Esophagus muscularis mucosa (tissue), 4 donors: ENCODE results near the gene UGT1A6. TPM values are rescaled to one million over a fixed set of nuclear protein-coding genes. Genes with fewer than 3 reads are reported as not detected.

Experiments used
- DNase-seq: peaks from one replicate; pipeline ENCODE4 v3.0.0-alpha.2; 2017; ENCODE audit errors: extremely low spot score
- H3K27ac ChIP-seq, 4 donors: fragments of 200-600 bp; sonication (generic); replicated peaks in 1 of 4; 1 replicate in 3 of 4; 2 replicates in 1 of 4; pipeline ENCODE4 v1.5.1; 2016 to 2019; ENCODE audit warnings: mild to moderate bottlenecking in 1 of 4
- H3K27me3 ChIP-seq, 4 donors: fragments of 200-600 bp; sonication (generic); one replicate each; pipeline versions ENCODE4 v1.5.1 to v1.6.0; 2016 to 2019
- H3K36me3 ChIP-seq, 4 donors: fragments of 200-600 bp; sonication (generic); one replicate each; pipeline ENCODE4 v1.5.1; 2016 to 2019
- H3K4me1 ChIP-seq, 4 donors: fragments of 200-600 bp; sonication (generic); one replicate each; pipeline ENCODE4 v1.5.1; 2016 to 2019
- H3K4me3 ChIP-seq, 4 donors: fragments of 200-600 bp; sonication (generic); 1 replicate in 2 of 4; 2 replicates in 2 of 4; pipeline ENCODE4 v1.5.1; 2016 to 2019; ENCODE audit warnings: mild to moderate bottlenecking in 4 of 4, moderate library complexity in 1 of 4
- H3K9me3 ChIP-seq, 4 donors: fragments of 200-600 bp; sonication (generic); 1 replicate in 3 of 4; 2 replicates in 1 of 4; pipeline ENCODE4 v1.5.1; 2016 to 2019
- CTCF ChIP-seq, 3 experiments: fragments of 200-600 bp in 2 of 3; fragments of 450-650 bp in 1 of 3; sonication (generic) in 2 of 3; IDR thresholded peaks; one replicate each; pipeline ENCODE4 v1.5.1; 2017 to 2019; ENCODE audit warnings: antibody characterized with exemption in 3 of 3, mild to moderate bottlenecking in 2 of 3, moderate library complexity in 1 of 3
- EP300 ChIP-seq: sonication (generic); formaldehyde crosslinking; IDR thresholded peaks from one replicate; pipeline ENCODE4 v1.6.1; 2017; ENCODE audit warnings: antibody characterized with exemption
- POLR2A ChIP-seq: fragments of 450-650 bp; IDR thresholded peaks from one replicate; pipeline ENCODE4 v1.6.1; 2017; ENCODE audit warnings: antibody characterized with exemption, moderate library complexity, mild to moderate bottlenecking, low read depth
- WGBS: methylation state at CpG from one replicate; pipeline ENCODE4 v1.1.5; 2018; 5-methylcytosine and 5-hydroxymethylcytosine counted together
- intact Hi-C: fragments of 100-400 bp; cut with DNase I; formaldehyde crosslinking; loops from one replicate; pipeline ENCODE4 v1.15.1; 2023
- total RNA-seq, 4 donors: library from RNA; depleted of rRNA; stranded (reverse); fragments of >200 nt; gene quantifications; one replicate each; pipeline versions ENCODE4 v1.1.0 to v1.2.1, GENCODE V29; 2016

Gene UGT1A6
- total RNA-seq, 4 donors from 2014 or later, result not detected

DNA sequence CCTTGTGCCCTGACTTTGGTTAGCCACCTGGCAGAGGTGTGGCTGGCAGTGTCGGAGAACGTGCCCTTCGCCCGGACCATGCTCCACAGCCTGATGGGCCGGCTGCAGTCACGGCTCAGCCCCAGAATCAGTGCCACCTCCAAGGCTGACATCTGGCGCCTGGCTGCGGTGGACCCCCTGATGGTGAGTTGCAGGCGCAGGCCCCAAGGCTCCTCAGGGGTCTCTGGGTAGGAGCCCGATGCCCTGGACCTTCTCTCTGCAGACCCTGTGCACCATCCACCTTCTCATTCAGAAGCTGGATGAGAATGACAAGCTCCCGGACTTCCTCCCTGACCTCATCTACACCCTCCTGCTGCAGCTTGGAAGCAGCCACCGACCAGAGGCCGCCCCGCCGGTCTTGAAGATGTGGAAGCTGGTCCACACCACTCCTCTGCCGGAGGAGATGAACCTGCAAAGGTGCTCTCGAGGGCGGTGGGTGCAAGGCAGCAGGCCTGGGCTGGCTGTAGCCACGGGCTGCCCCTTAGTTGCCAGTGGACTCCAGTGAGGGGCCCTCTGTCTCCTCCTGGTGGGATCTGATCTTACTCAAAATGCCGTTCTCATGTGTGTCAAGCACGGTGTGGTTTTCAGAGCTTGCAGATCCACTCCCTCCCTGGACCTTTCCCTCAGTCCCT lies 129.5 kb downstream of the UGT1A6 start:
- Histone ChIP-seq H3K4me3 (no peak overlapping the region), H3K4me1 (no peaks in the 10 kb centered on the region), H3K27me3 (peaks cover 0 to 5% (median 0%) of the 10 kb centered on the region in 4 donors), H3K36me3 (no peaks in the 10 kb centered on the region), H3K27ac (no peak overlapping the region), H3K9me3 (no peaks in the 10 kb centered on the region)
- 85% methylated on average over 14 of the region's 21 CpGs for WGBS
- no peak for TF ChIP-seq CTCF (IDR thresholded peaks at IDR 0.05)
- no peak for TF ChIP-seq EP300
- TF ChIP-seq POLR2A, result no peak
- no peak for DNase-seq
- intact Hi-C loops, result no loop called here

Other genes starting within 250 kb of the UGT1A6 start
- gene USP40, start 126.1 kb upstream of the UGT1A6 start, total RNA-seq, result 10 to 100 TPM; 12.3 to 23.3 (median 20.1) TPM
- gene UGT1A8, start 75.3 kb upstream of the UGT1A6 start, total RNA-seq, result not detected
- not detected for gene UGT1A10, start 56.4 kb upstream of the UGT1A6 start, total RNA-seq
- not detected for gene UGT1A9, start 21.0 kb upstream of the UGT1A6 start, total RNA-seq
- gene UGT1A7, start 11.0 kb upstream of the UGT1A6 start, total RNA-seq, result under 1 TPM in 1 of 4 donors, not detected in 3; 0.42 TPM
- not detected for gene UGT1A5, start 20.0 kb downstream of the UGT1A6 start, total RNA-seq
- not detected for gene UGT1A4, start 25.8 kb downstream of the UGT1A6 start, total RNA-seq
- gene UGT1A3, start 36.2 kb downstream of the UGT1A6 start, total RNA-seq, result not detected
- gene UGT1A1, start 67.4 kb downstream of the UGT1A6 start, total RNA-seq, result not detected
- not detected for gene MROH2A, start 85.4 kb downstream of the UGT1A6 start, total RNA-seq
- under 1 TPM in 3 of 4 donors, not detected in 1; under 0.01 to 0.23 (median 0.19) TPM for gene HJURP, start 161.6 kb downstream of the UGT1A6 start, total RNA-seq
- not detected for gene TRPM8, start 224.5 kb downstream of the UGT1A6 start, total RNA-seq